D341Med (cell line): ENCODE data around the gene TSNAX.
A peak's percentile ranks its signal among the peaks of the same experiment; 100 is the strongest.
"Not testable (repeated sequence)": the region's sequence is repeated elsewhere in the genome, so short reads cannot be mapped to it uniquely, and the experiment has no call there.

Experiments used
- DNase-seq: peaks from one replicate; pipeline ENCODE4 v3.0.0; 2012; ENCODE audit warnings: low spot score

The TSNAX gene

GRCh38 chr1:231561647-231562383 lies 33.3 kb downstream of the TSNAX start:
- DNase-seq, result no peak

- no peak for DNase-seq
Measured at GRCh38 chr1:231563247-231563646, 34.8 kb downstream of the TSNAX start.

- DNase-seq, result no peak
Measured at GRCh38 chr1:231564373-231564772, 35.9 kb downstream of the TSNAX start.

- DNase-seq, result no peak
Measured at GRCh38 chr1:231566496-231566895, 38.0 kb downstream of the TSNAX start.

- DNase-seq, result not testable (repeated sequence)
Measured at GRCh38 chr1:231570262-231570661, 41.8 kb downstream of the TSNAX start.

GRCh38 chr1:231571904-231572303 lies 43.4 kb downstream of the TSNAX start:
- DNase-seq, result no peak

GRCh38 chr1:231575472-231575871 lies 47.0 kb downstream of the TSNAX start:
- DNase-seq, result no peak

GRCh38 chr1:231576804-231577718 lies 48.6 kb downstream of the TSNAX start:
- no peak for DNase-seq

- no peak for DNase-seq
Measured at GRCh38 chr1:231580874-231581273, 52.4 kb downstream of the TSNAX start.

- DNase-seq, result no peak
Measured at GRCh38 chr1:231581859-231582258, 53.4 kb downstream of the TSNAX start.

- DNase-seq, result no peak
Measured at GRCh38 chr1:231583376-231583775, 54.9 kb downstream of the TSNAX start.

- DNase-seq, result peak; percentile 53
Measured at GRCh38 chr1:231584117-231584516, 55.6 kb downstream of the TSNAX start.

- no peak for DNase-seq
Measured at GRCh38 chr1:231584921-231585320, 56.5 kb downstream of the TSNAX start.

GRCh38 chr1:231590453-231591198 lies 62.2 kb downstream of the TSNAX start:
- DNase-seq, result peak; percentile 73

- DNase-seq, result no peak
Measured at GRCh38 chr1:231591466-231591865, 63.0 kb downstream of the TSNAX start.

GRCh38 chr1:231592809-231593208 lies 64.3 kb downstream of the TSNAX start:
- no peak for DNase-seq

- not testable (repeated sequence) for DNase-seq
Measured at GRCh38 chr1:231593264-231593663, 64.8 kb downstream of the TSNAX start.

- no peak for DNase-seq
Measured at GRCh38 chr1:231594123-231594522, 65.7 kb downstream of the TSNAX start.

- DNase-seq, result no peak
Measured at GRCh38 chr1:231594749-231595148, 66.3 kb downstream of the TSNAX start.

- no peak for DNase-seq
Measured at GRCh38 chr1:231596337-231596791, 67.9 kb downstream of the TSNAX start.

GRCh38 chr1:231597971-231598370 lies 69.5 kb downstream of the TSNAX start:
- DNase-seq, result no peak

GRCh38 chr1:231600458-231600976 lies 72.0 kb downstream of the TSNAX start:
- no peak for DNase-seq
